SK-N-SH (cell line): ENCODE data around the gene PXK. TPM values are rescaled to one million over a fixed set of nuclear protein-coding genes. Genes with fewer than 3 reads are reported as not detected.
A peak's percentile ranks its signal among the peaks of the same experiment; 100 is the strongest.

Experiments
- CTCF ChIA-PET: fragments of 300-600, 350-600 bp; formaldehyde crosslinking; extraction: SDS; loops from one replicate; lab custom pipeline; 2021; lab: Yijun Ruan, JAX
- POLR2A ChIA-PET: fragments of 350-600 bp; sonication (Branson Sonifier 250); formaldehyde crosslinking; extraction: SDS; loops from one replicate; lab custom pipeline; 2020; ENCODE audit warnings: antibody characterized with exemption, inconsistent platforms; lab: Yijun Ruan, JAX
- DNase-seq: peaks from one replicate; pipeline ENCODE4 v3.0.0; 2012
- H2AFZ ChIP-seq: fragments of 200-600 bp; sonication (generic); 2 replicates; pipeline ENCODE4 v1.8.1; 2016; ENCODE audit warnings: antibody characterized with exemption, mild to moderate bottlenecking, low read depth
- H3F3A ChIP-seq: fragments of 200-600 bp; sonication (generic); replicated peaks from 2 replicates; pipeline ENCODE3; 2016; ENCODE audit warnings: antibody characterized with exemption, mild to moderate bottlenecking; ENCODE audit not compliant: insufficient read depth
- H3K27ac ChIP-seq, 2 experiments: fragments of 200-500 bp in 1 of 2; fragments of 200-600 bp in 1 of 2; sonication (Bioruptor generic) in 1 of 2; sonication (generic), shearing (Covaris generic) in 1 of 2; 2 replicates each; pipeline versions ENCODE4 v1.5.1 to v1.6.1; 2014 to 2016; ENCODE audit warnings: low read depth in 2 of 2, inconsistent platforms in 1 of 2, low read length in 1 of 2, mild to moderate bottlenecking in 1 of 2, mixed read lengths in 1 of 2
- H3K27me3 ChIP-seq: fragments of 200-600 bp; sonication (generic), shearing (Covaris generic); 2 replicates; pipeline ENCODE4 v1.6.1; 2016; ENCODE audit warnings: mixed run types; ENCODE audit not compliant: insufficient read depth
- H3K36me3 ChIP-seq, 2 experiments: fragments of 200-500 bp in 1 of 2; fragments of 200-600 bp in 1 of 2; sonication (Bioruptor generic) in 1 of 2; sonication (generic) in 1 of 2; replicated peaks in 1 of 2; 2 replicates each; pipeline versions ENCODE3 to v1.5.1; 2014 to 2016; ENCODE audit warnings: low read length in 1 of 2, mild to moderate bottlenecking in 1 of 2; ENCODE audit not compliant: insufficient read depth in 2 of 2, control insufficient read depth in 1 of 2
- H3K4me1 ChIP-seq, 2 experiments: fragments of 200-500 bp in 1 of 2; fragments of 200-600 bp in 1 of 2; sonication (Bioruptor generic) in 1 of 2; sonication (generic), shearing (Covaris generic) in 1 of 2; 2 replicates each; pipeline versions ENCODE4 v1.5.1 to v1.6.1; 2014 to 2016; ENCODE audit warnings: low read depth in 1 of 2, low read length in 1 of 2, mixed run types in 1 of 2; ENCODE audit not compliant: insufficient read depth in 2 of 2, control insufficient read depth in 1 of 2
- H3K4me2 ChIP-seq: fragments of 200-600 bp; sonication (generic), shearing (Covaris generic); 2 replicates; pipeline ENCODE4 v1.6.1; 2017; ENCODE audit warnings: mixed run types
- H3K4me3 ChIP-seq, 2 experiments: fragments of 200-500 bp in 1 of 2; fragments of 200-600 bp in 1 of 2; sonication (Bioruptor generic) in 1 of 2; sonication (generic), shearing (Covaris generic) in 1 of 2; 2 replicates each; pipeline versions ENCODE4 v1.5.1 to v1.8.1; 2014 to 2016; ENCODE audit warnings: low read depth in 2 of 2, inconsistent platforms in 1 of 2, low read length in 1 of 2, mild to moderate bottlenecking in 1 of 2, mixed read lengths in 1 of 2, moderate library complexity in 1 of 2
- H3K79me2 ChIP-seq: fragments of 200-600 bp; sonication (generic); 2 replicates; pipeline ENCODE4 v1.8.1; 2017; ENCODE audit warnings: mild to moderate bottlenecking; ENCODE audit not compliant: insufficient read depth
- H3K9ac ChIP-seq: fragments of 200-600 bp; sonication (generic); 2 replicates; pipeline ENCODE4 v1.6.1; 2017; ENCODE audit warnings: mixed run types
- H3K9me2 ChIP-seq: fragments of 200-600 bp; sonication (generic); 2 replicates; pipeline ENCODE4 v1.6.1; 2017; ENCODE audit warnings: mixed run types
- H3K9me3 ChIP-seq: fragments of 200-600 bp; sonication (generic); 2 replicates; pipeline ENCODE4 v1.6.1; 2017; ENCODE audit warnings: mixed run types, mild to moderate bottlenecking, moderate library complexity
- H4K20me1 ChIP-seq: fragments of 200-600 bp; sonication (generic); 2 replicates; pipeline ENCODE4 v1.6.1; 2017; ENCODE audit warnings: mild to moderate bottlenecking, mixed run types; ENCODE audit not compliant: insufficient read depth
- ELF1 ChIP-seq: IDR thresholded peaks from 2 replicates; pipeline ENCODE4 v1.4.0; 2012
- FOSL2 ChIP-seq: IDR thresholded peaks from 2 replicates; pipeline ENCODE4 v1.4.0; 2012; ENCODE audit warnings: low read depth, mild to moderate bottlenecking, moderate library complexity, borderline replicate concordance
- FOXJ3 ChIP-seq: sonication (generic); formaldehyde crosslinking; IDR thresholded peaks from 2 replicates; pipeline ENCODE4 v1.5.1; 2020; ENCODE audit warnings: mild to moderate bottlenecking, missing genetic modification reagents
- FOXM1 ChIP-seq: IDR thresholded peaks from 2 replicates; pipeline ENCODE4 v1.4.0; 2012; ENCODE audit warnings: low read depth, mild to moderate bottlenecking
- GABPA ChIP-seq: IDR thresholded peaks from 2 replicates; pipeline ENCODE4 v1.4.0; 2012; ENCODE audit warnings: low read depth, mild to moderate bottlenecking
- GATA2 ChIP-seq: sonication (generic); formaldehyde crosslinking; IDR thresholded peaks from 2 replicates; pipeline ENCODE4 v1.5.0; 2020; ENCODE audit warnings: mild to moderate bottlenecking, missing genetic modification reagents
- MEF2A ChIP-seq: IDR thresholded peaks from 2 replicates; pipeline ENCODE4 v1.4.0; 2012; ENCODE audit warnings: low read depth, borderline replicate concordance
- NRF1 ChIP-seq: IDR thresholded peaks from 2 replicates; pipeline ENCODE4 v1.6.1; 2012; ENCODE audit warnings: low read depth, mild to moderate bottlenecking, low read length
- RFX5 ChIP-seq: IDR thresholded peaks from 2 replicates; pipeline ENCODE4 v1.6.1; 2012; ENCODE audit warnings: mild to moderate bottlenecking, improper control_type of control experiment, low read length
- SMC3 ChIP-seq: IDR thresholded peaks from 2 replicates; pipeline ENCODE4 v1.6.1; 2012; ENCODE audit warnings: low read depth, low read length, improper control_type of control experiment
- TCF12 ChIP-seq: IDR thresholded peaks from 2 replicates; pipeline ENCODE4 v1.4.0; 2012
- TEAD4 ChIP-seq: IDR thresholded peaks from 2 replicates; pipeline ENCODE4 v1.4.0; 2012; ENCODE audit warnings: mild to moderate bottlenecking, borderline replicate concordance; ENCODE audit not compliant: insufficient read depth
- WGBS: methylation state at CpG from one replicate; pipeline ENCODE4 v1.1.6; 2017; ENCODE audit warnings: low lambda C conversion rate; 5-methylcytosine and 5-hydroxymethylcytosine counted together
- polyA plus RNA-seq, 3 experiments: library from polyadenylated mRNA; depleted of rRNA; stranded (reverse); fragments of >200 nt; gene quantifications; 2 replicates each; pipeline ENCODE4 v1.2.3, GENCODE V29; 2012
- TF ChIP-seq, protein P1 (sequence below): IDR thresholded peaks from 2 replicates; pipeline ENCODE4 v1.4.0; 2012; ENCODE audit warnings: low read depth, borderline replicate concordance
- TF ChIP-seq, protein P2 (sequence below): IDR thresholded peaks from 2 replicates; pipeline ENCODE4 v1.6.1; 2012; ENCODE audit warnings: mild to moderate bottlenecking, low read depth, low read length, moderate library complexity
- TF ChIP-seq, protein P3 (sequence below): IDR thresholded peaks from 2 replicates; pipeline ENCODE4; 2012
- TF ChIP-seq, protein P4 (sequence below): IDR thresholded peaks from 2 replicates; pipeline ENCODE4 v1.4.0; 2012; ENCODE audit warnings: low read depth, borderline replicate concordance

The PXK gene
- polyA plus RNA-seq, 1 of the 3 experiments (the other 2 are of a cell fraction): 8.4 TPM

DNA sequence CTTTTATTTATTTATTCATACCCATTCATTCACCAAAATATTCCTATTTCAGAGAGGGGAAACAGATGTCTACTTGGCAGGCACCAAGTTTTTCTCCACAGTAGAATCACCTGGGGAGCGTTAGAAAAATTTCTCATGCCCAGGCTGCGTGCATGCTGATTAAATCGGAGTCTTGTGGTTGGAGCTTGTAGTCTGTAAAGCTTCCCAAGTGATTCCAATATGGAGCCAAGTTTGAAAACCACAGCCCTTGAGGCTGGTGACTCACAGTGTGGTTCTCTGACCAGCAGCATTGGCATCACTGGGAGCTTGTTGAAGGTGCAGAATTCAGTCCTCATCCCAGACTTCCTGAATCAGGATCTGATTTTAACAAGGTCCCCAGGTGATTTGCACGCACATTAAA is 51.2 kb downstream of the PXK start (continued):
- TF ChIP-seq FOXM1 (peak; percentile 69; the same call in 1 of the 2 replicates), GABPA (no peak), MEF2A (peak; percentile 69; the same call in 1 of the 2 replicates), GATA2 (CRISPR knock-in tag) (no peak), TEAD4 (peak; percentile 93), SMC3 (no peak), FOXJ3 (no peak), TCF12 (peak; percentile 99), FOSL2 (peak; percentile 95)
- TF ChIP-seq, protein P1, sequence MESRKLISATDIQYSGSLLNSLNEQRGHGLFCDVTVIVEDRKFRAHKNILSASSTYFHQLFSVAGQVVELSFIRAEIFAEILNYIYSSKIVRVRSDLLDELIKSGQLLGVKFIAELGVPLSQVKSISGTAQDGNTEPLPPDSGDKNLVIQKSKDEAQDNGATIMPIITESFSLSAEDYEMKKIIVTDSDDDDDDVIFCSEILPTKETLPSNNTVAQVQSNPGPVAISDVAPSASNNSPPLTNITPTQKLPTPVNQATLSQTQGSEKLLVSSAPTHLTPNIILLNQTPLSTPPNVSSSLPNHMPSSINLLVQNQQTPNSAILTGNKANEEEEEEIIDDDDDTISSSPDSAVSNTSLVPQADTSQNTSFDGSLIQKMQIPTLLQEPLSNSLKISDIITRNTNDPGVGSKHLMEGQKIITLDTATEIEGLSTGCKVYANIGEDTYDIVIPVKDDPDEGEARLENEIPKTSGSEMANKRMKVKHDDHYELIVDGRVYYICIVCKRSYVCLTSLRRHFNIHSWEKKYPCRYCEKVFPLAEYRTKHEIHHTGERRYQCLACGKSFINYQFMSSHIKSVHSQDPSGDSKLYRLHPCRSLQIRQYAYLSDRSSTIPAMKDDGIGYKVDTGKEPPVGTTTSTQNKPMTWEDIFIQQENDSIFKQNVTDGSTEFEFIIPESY: no peak
- TF ChIP-seq, protein P2, sequence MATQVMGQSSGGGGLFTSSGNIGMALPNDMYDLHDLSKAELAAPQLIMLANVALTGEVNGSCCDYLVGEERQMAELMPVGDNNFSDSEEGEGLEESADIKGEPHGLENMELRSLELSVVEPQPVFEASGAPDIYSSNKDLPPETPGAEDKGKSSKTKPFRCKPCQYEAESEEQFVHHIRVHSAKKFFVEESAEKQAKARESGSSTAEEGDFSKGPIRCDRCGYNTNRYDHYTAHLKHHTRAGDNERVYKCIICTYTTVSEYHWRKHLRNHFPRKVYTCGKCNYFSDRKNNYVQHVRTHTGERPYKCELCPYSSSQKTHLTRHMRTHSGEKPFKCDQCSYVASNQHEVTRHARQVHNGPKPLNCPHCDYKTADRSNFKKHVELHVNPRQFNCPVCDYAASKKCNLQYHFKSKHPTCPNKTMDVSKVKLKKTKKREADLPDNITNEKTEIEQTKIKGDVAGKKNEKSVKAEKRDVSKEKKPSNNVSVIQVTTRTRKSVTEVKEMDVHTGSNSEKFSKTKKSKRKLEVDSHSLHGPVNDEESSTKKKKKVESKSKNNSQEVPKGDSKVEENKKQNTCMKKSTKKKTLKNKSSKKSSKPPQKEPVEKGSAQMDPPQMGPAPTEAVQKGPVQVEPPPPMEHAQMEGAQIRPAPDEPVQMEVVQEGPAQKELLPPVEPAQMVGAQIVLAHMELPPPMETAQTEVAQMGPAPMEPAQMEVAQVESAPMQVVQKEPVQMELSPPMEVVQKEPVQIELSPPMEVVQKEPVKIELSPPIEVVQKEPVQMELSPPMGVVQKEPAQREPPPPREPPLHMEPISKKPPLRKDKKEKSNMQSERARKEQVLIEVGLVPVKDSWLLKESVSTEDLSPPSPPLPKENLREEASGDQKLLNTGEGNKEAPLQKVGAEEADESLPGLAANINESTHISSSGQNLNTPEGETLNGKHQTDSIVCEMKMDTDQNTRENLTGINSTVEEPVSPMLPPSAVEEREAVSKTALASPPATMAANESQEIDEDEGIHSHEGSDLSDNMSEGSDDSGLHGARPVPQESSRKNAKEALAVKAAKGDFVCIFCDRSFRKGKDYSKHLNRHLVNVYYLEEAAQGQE: peak; percentile 51; the same call in 1 of the 2 replicates

DNA sequence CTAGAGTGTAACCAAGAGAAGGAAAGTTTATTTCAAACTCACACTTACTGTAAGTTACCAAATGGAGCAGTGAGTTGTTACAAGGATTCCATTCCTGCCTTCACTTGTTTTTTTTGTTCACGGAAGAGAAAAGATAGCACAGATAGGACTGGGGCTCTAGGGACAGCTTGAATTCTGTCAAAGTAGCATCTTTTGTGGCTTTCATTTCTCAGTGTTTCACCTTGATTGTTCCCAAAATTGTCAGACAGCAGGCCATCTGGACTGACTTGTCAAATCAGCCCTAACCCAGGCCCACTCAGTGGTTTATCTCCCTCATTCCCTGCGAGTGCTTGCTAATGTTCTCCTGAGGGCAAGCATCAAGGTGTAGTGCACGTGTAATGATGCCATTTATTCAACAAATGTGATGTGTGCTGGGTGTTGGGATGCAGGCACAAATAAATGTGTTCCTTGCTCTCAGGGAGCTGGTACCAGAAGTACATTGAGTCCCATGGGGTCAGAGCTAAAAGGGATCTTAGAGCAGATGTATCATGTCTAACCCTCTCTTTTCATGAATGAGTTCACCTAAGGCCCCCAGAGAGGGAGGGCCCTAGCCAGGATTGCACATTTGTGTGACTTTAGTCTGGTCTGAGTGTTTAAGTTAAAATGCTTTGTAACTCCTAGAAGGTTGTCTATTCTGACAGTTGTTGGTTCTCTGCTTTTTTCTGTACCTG is 51.8 kb downstream of the PXK start:
- no peak overlapping the region for H2AFZ ChIP-seq
- WGBS: 55% methylated on average over 3 of the region's 3 CpGs
- H3K9ac ChIP-seq: peak overlapping the region; percentile 50; the same call in 1 of the 2 replicates
- CTCF ChIA-PET: interaction anchor here (1.4 kb wide), 1 partner anchor 27 kb away, joined by 3 read pairs; no protein-coding TSS in a partner anchor
- peak overlapping the region; percentile 74 to 96 for H3K27ac ChIP-seq
- peak overlapping the region; percentile 63 for H3K4me2 ChIP-seq
- peaks cover 42% of the 10 kb centered on the region for H3F3A ChIP-seq
- POLR2A ChIA-PET: no interaction called here
- H3K27me3 ChIP-seq: no peaks in the 10 kb centered on the region
- H3K36me3 ChIP-seq: no peaks in the 10 kb centered on the region
- no peaks in the 10 kb centered on the region for H3K79me2 ChIP-seq
- peak overlapping the region in 1 of 2 experiments; percentile 36; a peak in 1 of 4 replicates for H3K4me3 ChIP-seq
- peak; percentile 21 for DNase-seq
- TF ChIP-seq, protein P3, sequence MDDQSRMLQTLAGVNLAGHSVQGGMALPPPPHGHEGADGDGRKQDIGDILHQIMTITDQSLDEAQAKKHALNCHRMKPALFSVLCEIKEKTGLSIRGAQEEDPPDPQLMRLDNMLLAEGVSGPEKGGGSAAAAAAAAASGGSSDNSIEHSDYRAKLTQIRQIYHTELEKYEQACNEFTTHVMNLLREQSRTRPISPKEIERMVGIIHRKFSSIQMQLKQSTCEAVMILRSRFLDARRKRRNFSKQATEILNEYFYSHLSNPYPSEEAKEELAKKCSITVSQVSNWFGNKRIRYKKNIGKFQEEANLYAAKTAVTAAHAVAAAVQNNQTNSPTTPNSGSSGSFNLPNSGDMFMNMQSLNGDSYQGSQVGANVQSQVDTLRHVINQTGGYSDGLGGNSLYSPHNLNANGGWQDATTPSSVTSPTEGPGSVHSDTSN: no peak
- no peak for TF ChIP-seq GABPA
- TF ChIP-seq ELF1: no peak
- no peak for TF ChIP-seq RFX5
- TF ChIP-seq GATA2 (CRISPR knock-in tag): no peak
- no peak for TF ChIP-seq TEAD4
- no peak for TF ChIP-seq NRF1
- no peak for TF ChIP-seq FOXJ3
- TF ChIP-seq, protein P4, sequence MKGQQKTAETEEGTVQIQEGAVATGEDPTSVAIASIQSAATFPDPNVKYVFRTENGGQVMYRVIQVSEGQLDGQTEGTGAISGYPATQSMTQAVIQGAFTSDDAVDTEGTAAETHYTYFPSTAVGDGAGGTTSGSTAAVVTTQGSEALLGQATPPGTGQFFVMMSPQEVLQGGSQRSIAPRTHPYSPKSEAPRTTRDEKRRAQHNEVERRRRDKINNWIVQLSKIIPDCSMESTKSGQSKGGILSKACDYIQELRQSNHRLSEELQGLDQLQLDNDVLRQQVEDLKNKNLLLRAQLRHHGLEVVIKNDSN: no peak
- H3K4me1 ChIP-seq: peaks cover 13 to 31% of the 10 kb centered on the region in 2 experiments
- no peaks in the 10 kb centered on the region for H4K20me1 ChIP-seq
- no peaks in the 10 kb centered on the region for H3K9me3 ChIP-seq
- no peaks in the 10 kb centered on the region for H3K9me2 ChIP-seq
